GM23338 (cell line): ENCODE results near the gene NOSIP. TPM values are rescaled to one million over a fixed set of nuclear protein-coding genes. Genes with fewer than 3 reads are reported as not detected.

ENCODE experiments used
- ATAC-seq: fragments of 200-7000 bp; cut with Tn5 transposase; 3 replicates; pipeline ENCODE4 v1.9.1; 2020
- DNase-seq: peaks from one replicate; pipeline ENCODE4 v3.0.0-alpha.2; 2015; ENCODE audit warnings: low spot score
- H2AFZ ChIP-seq: fragments of 200-600 bp; sonication (generic); 2 replicates; pipeline ENCODE4 v1.8.0; 2016; ENCODE audit warnings: antibody characterized with exemption, mild to moderate bottlenecking, moderate library complexity
- H3F3A ChIP-seq: fragments of 200-600 bp; sonication (generic); replicated peaks from 2 replicates; pipeline ENCODE4 v1.8.0; 2017; ENCODE audit warnings: antibody characterized with exemption, mixed run types, low read depth
- H3K27ac ChIP-seq: fragments of 200-600 bp; sonication (generic); 2 replicates; pipeline ENCODE4 v1.6.1; 2016; ENCODE audit warnings: low read depth
- H3K27me3 ChIP-seq: fragments of 200-600 bp; sonication (generic); 2 replicates; pipeline ENCODE4 v1.8.0; 2016; ENCODE audit warnings: mild to moderate bottlenecking, mixed run types, moderate library complexity; ENCODE audit not compliant: insufficient read depth
- H3K36me3 ChIP-seq: fragments of 200-600 bp; sonication (generic); 2 replicates; pipeline ENCODE4 v1.8.0; 2016; ENCODE audit warnings: mild to moderate bottlenecking; ENCODE audit not compliant: insufficient read depth
- H3K4me1 ChIP-seq: fragments of 200-600 bp; sonication (generic); 2 replicates; pipeline ENCODE4 v1.8.0; 2016; ENCODE audit warnings: mild to moderate bottlenecking, moderate library complexity; ENCODE audit not compliant: insufficient read depth
- H3K4me2 ChIP-seq: fragments of 200-600 bp; sonication (generic); 2 replicates; pipeline ENCODE4 v1.7.1; 2017; ENCODE audit warnings: mixed run types
- H3K4me3 ChIP-seq: fragments of 200-600 bp; sonication (generic); 2 replicates; pipeline ENCODE4 v1.6.1; 2016; ENCODE audit warnings: mixed run types
- H3K79me2 ChIP-seq: fragments of 200-600 bp; sonication (generic); replicated peaks from 2 replicates; pipeline ENCODE4 v1.8.0; 2017; ENCODE audit warnings: mild to moderate bottlenecking; ENCODE audit not compliant: insufficient read depth
- H3K9me2 ChIP-seq: fragments of 200-600 bp; sonication (generic); 2 replicates; pipeline ENCODE4 v1.8.0; 2017; ENCODE audit not compliant: insufficient read depth
- H4K20me1 ChIP-seq: fragments of 200-600 bp; sonication (generic); replicated peaks from 2 replicates; pipeline ENCODE4 v1.8.0; 2017; ENCODE audit warnings: mild to moderate bottlenecking; ENCODE audit not compliant: insufficient read depth
- H3K27ac Mint-ChIP-seq: 2 replicates; pipeline ENCODE4 v1.8.0; 2020; ENCODE audit warnings: inconsistent platforms, mild to moderate bottlenecking, moderate library complexity, mixed read lengths
- H3K27me3 Mint-ChIP-seq: 3 replicates; pipeline ENCODE4 v1.8.0; 2022; ENCODE audit warnings: low read depth, mild to moderate bottlenecking, moderate library complexity, mixed read lengths, inconsistent platforms; ENCODE audit not compliant: insufficient read depth, poor library complexity
- H3K36me3 Mint-ChIP-seq: 3 replicates; pipeline ENCODE4 v1.8.0; 2021; ENCODE audit warnings: low read depth, mild to moderate bottlenecking, inconsistent platforms, moderate library complexity, mixed read lengths
- H3K4me1 Mint-ChIP-seq: 3 replicates; pipeline ENCODE4 v1.8.0; 2020; ENCODE audit warnings: mild to moderate bottlenecking, inconsistent platforms, mixed read lengths
- H3K4me3 Mint-ChIP-seq: 3 replicates; pipeline ENCODE4 v1.8.0; 2021; ENCODE audit warnings: moderate library complexity, mild to moderate bottlenecking, inconsistent platforms, mixed read lengths
- H3K9me3 Mint-ChIP-seq: 3 replicates; pipeline ENCODE4 v1.8.0; 2020; ENCODE audit warnings: moderate library complexity, mild to moderate bottlenecking, inconsistent platforms, mixed read lengths
- CREB1 ChIP-seq: fragments of 250-450 bp; sonication (Bioruptor Pico); IDR thresholded peaks from 2 replicates; pipeline ENCODE4 v1.5.0; 2020; ENCODE audit warnings: low read depth, mild to moderate bottlenecking, moderate library complexity
- CTCF ChIP-seq, 2 experiments: fragments of 200-600 bp in 1 of 2; sonication (generic) in 1 of 2; conservative IDR thresholded peaks; 2 replicates each; pipeline versions ENCODE4 v1.5.1 to v1.6.1; 2016 to 2017; ENCODE audit warnings: antibody characterized with exemption in 2 of 2, low read depth in 2 of 2, mild to moderate bottlenecking in 2 of 2, moderate library complexity in 1 of 2
- ZNF331 ChIP-seq: fragments of 250-450 bp; sonication (Bioruptor Pico); IDR thresholded peaks from 2 replicates; pipeline ENCODE4 v1.5.0; 2020; ENCODE audit warnings: low read depth, mild to moderate bottlenecking, moderate library complexity
- polyA plus RNA-seq: library from polyadenylated mRNA; unstranded; fragments of >200 nt; fragmentation: Nextera tagmentation; extraction: Ambion mirVana; gene quantifications from 2 replicates; pipeline ENCODE4 v1.2.1, GENCODE V29; 2016
- total RNA-seq: library from RNA; depleted of rRNA; stranded (reverse); fragments of >200 nt; shearing (Covaris generic); gene quantifications from 2 replicates; pipeline ENCODE4 v1.2.3, GENCODE V29; 2014

The NOSIP gene
- total and polyA plus RNA-seq, 2 experiments from 2014 or later = 88.5 to 143 TPM

GRCh38 chr19:49549045-49549444 is 31.3 kb downstream of the NOSIP start (continued):
- no peak for TF ChIP-seq CTCF (conservative IDR thresholded peaks at IDR 0.05; ENCODE audit: low read depth in 2 of 2)

DNA sequence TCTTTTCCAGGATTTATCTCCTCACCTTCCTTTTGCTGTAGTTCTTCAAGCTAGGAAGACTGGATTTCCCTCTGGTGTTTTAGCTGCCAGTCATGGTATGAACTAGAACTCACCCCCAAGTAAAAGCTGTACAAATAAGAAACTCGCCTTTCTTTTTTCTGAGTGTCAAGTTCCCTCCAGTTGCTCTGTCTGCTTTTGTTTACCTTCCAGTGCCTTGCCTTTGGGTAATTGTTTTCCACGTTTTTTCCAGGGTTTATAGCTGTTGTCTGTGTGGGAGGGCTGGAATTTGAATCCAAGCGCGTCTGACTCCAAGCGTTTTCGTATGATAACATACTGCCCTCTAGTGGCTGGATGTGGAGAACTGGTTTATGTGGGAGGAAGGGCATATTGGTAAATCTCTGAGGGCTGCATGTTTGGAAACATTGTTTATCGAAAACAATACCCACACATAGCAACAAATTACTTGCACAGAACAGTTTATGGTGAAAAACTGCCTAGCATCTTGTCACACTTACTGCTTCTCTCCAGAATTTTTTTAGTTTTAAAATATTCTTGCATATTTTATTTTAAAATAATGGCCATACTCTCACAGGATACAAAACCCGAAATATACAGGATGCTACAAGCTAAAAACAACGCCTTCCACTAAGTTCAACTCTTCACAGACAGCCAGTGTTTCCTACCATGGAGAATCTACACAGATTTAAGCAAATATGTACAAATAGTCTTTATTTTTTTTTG is 33.4 kb downstream of the NOSIP start:
- peaks cover 5% of the 10 kb centered on the region for H3F3A ChIP-seq
- ATAC-seq (peak; percentile 90), DNase-seq (peak; percentile 98)
- peak overlapping the region; percentile 25 for H3K4me3 Mint-ChIP-seq
- H3K9me3 Mint-ChIP-seq = no peaks in the 10 kb centered on the region; the same call in 2 of the 3 replicates
- H3K36me3 Mint-ChIP-seq = 0 out of 3 replicates have a peak, but pooled peaks cover 3% of the 10 kb centered on the region
- H3K4me3 ChIP-seq = peak overlapping the region; percentile 4; the same call in 1 of the 2 replicates
- no peak for TF ChIP-seq CREB1
- peak; percentile 93 to 95 for TF ChIP-seq CTCF (conservative IDR thresholded peaks at IDR 0.05; ENCODE audit: low read depth in 2 of 2)
- H3K27me3 Mint-ChIP-seq = peaks cover 10% of the 10 kb centered on the region
- peaks cover 4% of the 10 kb centered on the region for H3K4me1 Mint-ChIP-seq
- H3K27ac Mint-ChIP-seq = peak overlapping the region; percentile 50; the same call in 1 of the 2 replicates
- no peaks in the 10 kb centered on the region for H3K4me1 ChIP-seq
- H3K9me2 ChIP-seq = no peaks in the 10 kb centered on the region
- H4K20me1 ChIP-seq = no peaks in the 10 kb centered on the region
- peak overlapping the region; percentile 20 for H3K4me2 ChIP-seq
- H3K79me2 ChIP-seq = no peaks in the 10 kb centered on the region
- H3K27ac ChIP-seq = peak overlapping the region; percentile 4; the same call in 1 of the 2 replicates
- H3K36me3 ChIP-seq = no peaks in the 10 kb centered on the region
- no peaks in the 10 kb centered on the region for H3K27me3 ChIP-seq
- no peak overlapping the region for H2AFZ ChIP-seq

DNA sequence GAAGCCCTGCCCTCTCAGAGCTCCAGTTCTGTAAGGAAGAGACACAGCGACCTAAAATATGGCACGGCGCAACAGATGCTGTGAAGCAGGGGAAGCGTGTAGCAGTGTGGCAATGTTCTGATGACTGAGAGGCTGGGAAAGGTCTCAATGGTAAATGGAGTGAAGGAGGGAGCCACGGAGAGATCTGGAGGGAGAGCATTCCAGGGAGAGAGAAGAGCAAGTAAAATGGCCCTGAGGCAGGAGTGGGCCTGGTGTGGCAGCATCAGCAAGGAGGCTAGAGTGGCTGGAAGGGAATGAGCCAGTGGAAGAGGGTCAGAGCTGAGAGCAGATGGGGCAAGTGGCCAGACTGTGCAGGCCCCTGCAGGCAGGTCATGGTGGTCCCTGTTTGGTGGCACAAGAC is 36.2 kb downstream of the NOSIP start:
- Histone ChIP-seq H4K20me1 (no peaks in the 10 kb centered on the region; the same call in 1 of the 2 replicates), H3K79me2 (no peaks in the 10 kb centered on the region), H3K27me3 (no peaks in the 10 kb centered on the region), H3K9me2 (no peaks in the 10 kb centered on the region), H3F3A (peaks cover 5% of the 10 kb centered on the region), H3K27ac (no peak overlapping the region), H3K4me2 (no peak overlapping the region), H2AFZ (no peak overlapping the region), H3K36me3 (no peaks in the 10 kb centered on the region), H3K4me1 (no peaks in the 10 kb centered on the region), H3K4me3 (no peak overlapping the region)
- no peak overlapping the region; the same call in 1 of the 2 replicates for H3K27ac Mint-ChIP-seq
- ATAC-seq (no peak), DNase-seq (no peak)
- peaks cover 7% of the 10 kb centered on the region for H3K27me3 Mint-ChIP-seq
- H3K4me1 Mint-ChIP-seq = peaks cover 4% of the 10 kb centered on the region
- TF ChIP-seq ZNF331 = no peak
- TF ChIP-seq CTCF (conservative IDR thresholded peaks at IDR 0.05; ENCODE audit: low read depth in 2 of 2) = no peak
- 0 out of 3 replicates have a peak, but pooled peaks cover 2% of the 10 kb centered on the region for H3K36me3 Mint-ChIP-seq
- no peak overlapping the region for H3K4me3 Mint-ChIP-seq
- no peaks in the 10 kb centered on the region; the same call in 2 of the 3 replicates for H3K9me3 Mint-ChIP-seq
